K562 (cell line): ENCODE measurements around the gene CHML. TPM values are rescaled to one million over a fixed set of nuclear protein-coding genes. Genes with fewer than 3 reads are reported as not detected.
A peak's percentile ranks its signal among the peaks of the same experiment; 100 is the strongest.

Experiments
- BCOR ChIP-seq: fragments of 450-650 bp; IDR thresholded peaks from 2 replicates; pipeline ENCODE4 v1.6.1; 2016
- CHD1 ChIP-seq: fragments of 200-600 bp; sonication (generic); IDR thresholded peaks from one replicate; pipeline ENCODE4 v1.6.1; 2012; ENCODE audit warnings: mild to moderate bottlenecking, moderate library complexity, low read length, inconsistent platforms
- E2F6 ChIP-seq, 2 experiments: IDR thresholded peaks; 2 replicates each; pipeline ENCODE4 v1.6.1; 2011; ENCODE audit warnings: borderline replicate concordance in 1 of 2, control low read depth in 1 of 2, low read depth in 1 of 2, low read length in 1 of 2, mild to moderate bottlenecking in 1 of 2, mixed read lengths in 1 of 2, moderate library complexity in 1 of 2; ENCODE audit not compliant: insufficient read depth in 1 of 2, insufficient read length in 1 of 2, poor library complexity in 1 of 2, severe bottlenecking in 1 of 2; ENCODE audit errors: extremely low read depth in 1 of 2
- ETS2 ChIP-seq: IDR thresholded peaks from 2 replicates; pipeline ENCODE4 v1.6.1; 2016; ENCODE audit warnings: borderline replicate concordance, missing genetic modification characterization, mild to moderate bottlenecking, moderate library complexity, missing compliant biosample characterization; ENCODE audit not compliant: poor library complexity, severe bottlenecking
- HNRNPH1 ChIP-seq: fragments of 200-400 bp; formaldehyde crosslinking; optimal IDR thresholded peaks from 2 replicates; pipeline ENCODE3; 2017; ENCODE audit warnings: low read depth, mild to moderate bottlenecking, low read length, moderate library complexity
- HNRNPLL ChIP-seq: fragments of 200-400 bp; formaldehyde crosslinking; IDR thresholded peaks from 2 replicates; pipeline ENCODE4 v1.6.1; 2017; ENCODE audit warnings: low read length, low read depth, mild to moderate bottlenecking; ENCODE audit not compliant: poor library complexity, severe bottlenecking
- NCOA6 ChIP-seq: fragments of 450-650 bp; IDR thresholded peaks from 2 replicates; pipeline ENCODE4 v1.6.1; 2017; ENCODE audit warnings: mild to moderate bottlenecking
- NFIC ChIP-seq: fragments of 450-650 bp; IDR thresholded peaks from 2 replicates; pipeline ENCODE4 v1.6.1; 2017; ENCODE audit warnings: mild to moderate bottlenecking, inconsistent platforms
- PATZ1 ChIP-seq: fragments of 250-450 bp; sonication (Bioruptor Pico); IDR thresholded peaks from 2 replicates; pipeline ENCODE4 v1.5.0; 2020; ENCODE audit warnings: mild to moderate bottlenecking, borderline replicate concordance
- POLR2A ChIP-seq: fragments of 450-650 bp; conservative IDR thresholded peaks from 2 replicates; pipeline ENCODE4 v1.6.1; 2016
- SMARCC2 ChIP-seq: fragments of 450-650 bp; IDR thresholded peaks from 2 replicates; pipeline ENCODE4 v1.6.1; 2017; ENCODE audit warnings: antibody characterized with exemption, moderate library complexity, mild to moderate bottlenecking, low read depth
- TEAD1 ChIP-seq, 2 experiments: fragments of 450-650 bp in 1 of 2; sonication (generic) in 1 of 2; formaldehyde crosslinking; IDR thresholded peaks; 2 replicates each; pipeline versions ENCODE4 v1.4.0 to v1.8.0; 2020 to 2022; ENCODE audit warnings: mild to moderate bottlenecking in 2 of 2, missing genetic modification reagents in 1 of 2
- TFAM ChIP-seq: fragments of 250-450 bp; sonication (Bioruptor Pico); conservative IDR thresholded peaks from 2 replicates; pipeline ENCODE4 v1.5.0; 2021; ENCODE audit warnings: mild to moderate bottlenecking, moderate library complexity
- TRIM28 ChIP-seq: fragments of 450-650 bp; IDR thresholded peaks from 2 replicates; pipeline ENCODE4 v1.6.1; 2017
- XRCC5 ChIP-seq: fragments of 200-400 bp; formaldehyde crosslinking; IDR thresholded peaks from 2 replicates; pipeline ENCODE4 v1.6.1; 2017; ENCODE audit warnings: low read depth, mild to moderate bottlenecking, low read length
- YY1 ChIP-seq, 3 experiments: IDR thresholded peaks; 2 replicates each; pipeline ENCODE4 v1.6.1; 2011; ENCODE audit warnings: low read length in 2 of 3, mild to moderate bottlenecking in 2 of 3, moderate library complexity in 2 of 3, borderline replicate concordance in 1 of 3, control low read depth in 1 of 3, low read depth in 1 of 3; ENCODE audit not compliant: insufficient read depth in 3 of 3, insufficient replicate concordance in 2 of 3, control insufficient read depth in 1 of 3, insufficient read length in 1 of 3; ENCODE audit errors: extremely low read depth in 1 of 3
- ZFP91 ChIP-seq: sonication (generic); formaldehyde crosslinking; IDR thresholded peaks from 2 replicates; pipeline ENCODE4 v1.8.0; 2022; ENCODE audit warnings: mild to moderate bottlenecking, missing genetic modification reagents
- ZNF644 ChIP-seq: fragments of 200-800 bp; sonication (Bioruptor generic); IDR thresholded peaks from 2 replicates; pipeline ENCODE4 v1.6.1; 2016; ENCODE audit warnings: low read depth, missing genetic modification characterization, missing compliant biosample characterization
- ZSCAN29 ChIP-seq: fragments of 450-650 bp; IDR thresholded peaks from 2 replicates; pipeline ENCODE4 v1.6.1; 2017
- polyA plus RNA-seq, 8 experiments: library from polyadenylated mRNA; depleted of rRNA in 4 of 8; stranded (reverse) in 5 of 8; unstranded in 3 of 8; fragments of >200 nt; fragmentation: Nextera tagmentation in 2 of 8; fragmentation: Illumina TruSeq in 1 of 8; extraction: Ambion mirVana in 2 of 8; extraction: Trizol in 1 of 8; gene quantifications; 2 replicates each; pipeline versions ENCODE4 v1.2.1 to v1.2.3, GENCODE V29; 2011 to 2014; ENCODE audit warnings: inconsistent platforms in 1 of 8, missing spikeins in 1 of 8
- total RNA-seq, 7 experiments: library from RNA; depleted of rRNA in 6 of 7; stranded (reverse); fragments of >200 nt in 6 of 7; fragmentation: Illumina TruSeq in 2 of 7; extraction: Trizol in 2 of 7; gene quantifications; 2 replicates each; pipeline versions ENCODE4 v1.2.1 to v1.2.3, GENCODE V29; 2011 to 2021; ENCODE audit warnings: low replicate concordance in 1 of 7
- TF ChIP-seq, protein P1 (sequence below): fragments of 450-650 bp; formaldehyde crosslinking; IDR thresholded peaks from 2 replicates; pipeline ENCODE4 v1.4.0; 2022; ENCODE audit warnings: missing genetic modification characterization

CHML gene
- total and polyA plus RNA-seq, 9 of the 15 experiments (the other 6 are each of a cell fraction or from before 2014, with no cell fraction given): 13.0 to 88.3 (median 62.8) TPM

GRCh38 chr1:241639623-241640148 lies 483 bp downstream of the CHML start (continued):
- TF ChIP-seq HNRNPH1 (no peak), TFAM (no peak), TRIM28 (peak; percentile 64; the same call in 1 of the 2 replicates), HNRNPLL (no peak), CHD1 (peak; percentile 71), ZNF644 (tag) (no peak), TEAD1 (CRISPR knock-in tag; IDR thresholded peaks at IDR 0.05) (no peak; a peak in 1 of 4 replicates), NCOA6 (no peak), ZSCAN29 (no peak), PATZ1 (CRISPR knock-in tag) (no peak), SMARCC2 (no peak), E2F6 (IDR thresholded peaks at IDR 0.05; ENCODE audit: borderline replicate concordance in 1 of 2, extremely low read depth in 1 of 2, insufficient read depth in 1 of 2, insufficient read length in 1 of 2, low read depth in 1 of 2, low read length in 1 of 2, poor library complexity in 1 of 2, severe bottlenecking in 1 of 2) (peak in 1 of 2 experiments; percentile 39), NFIC (no peak), BCOR (no peak), POLR2A (peak; percentile 45), YY1 (IDR thresholded peaks at IDR 0.05; ENCODE audit: borderline replicate concordance in 1 of 3, control insufficient read depth in 1 of 3, extremely low read depth in 1 of 3, insufficient read depth in 3 of 3, insufficient read length in 1 of 3, insufficient replicate concordance in 2 of 3, low read depth in 1 of 3, low read length in 2 of 3) (peak in 1 of 3 experiments; percentile 74), ETS2 (tag) (peak; percentile 42), ZFP91 (CRISPR knock-in tag) (no peak), XRCC5 (no peak)
- TF ChIP-seq, protein P1, sequence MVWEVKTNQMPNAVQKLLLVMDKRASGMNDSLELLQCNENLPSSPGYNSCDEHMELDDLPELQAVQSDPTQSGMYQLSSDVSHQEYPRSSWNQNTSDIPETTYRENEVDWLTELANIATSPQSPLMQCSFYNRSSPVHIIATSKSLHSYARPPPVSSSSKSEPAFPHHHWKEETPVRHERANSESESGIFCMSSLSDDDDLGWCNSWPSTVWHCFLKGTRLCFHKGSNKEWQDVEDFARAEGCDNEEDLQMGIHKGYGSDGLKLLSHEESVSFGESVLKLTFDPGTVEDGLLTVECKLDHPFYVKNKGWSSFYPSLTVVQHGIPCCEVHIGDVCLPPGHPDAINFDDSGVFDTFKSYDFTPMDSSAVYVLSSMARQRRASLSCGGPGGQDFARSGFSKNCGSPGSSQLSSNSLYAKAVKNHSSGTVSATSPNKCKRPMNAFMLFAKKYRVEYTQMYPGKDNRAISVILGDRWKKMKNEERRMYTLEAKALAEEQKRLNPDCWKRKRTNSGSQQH (CRISPR knock-in tag): peak; percentile 39; the same call in 1 of the 2 replicates
